T-cell (primary cell): ENCODE measurements around the gene STRN3. TPM values are rescaled to one million over a fixed set of nuclear protein-coding genes. Genes with fewer than 3 reads are reported as not detected.

ENCODE experiments used
- ATAC-seq, 4 experiments: fragments of 200-7000 bp in 3 of 4; fragments of 150-1000 bp in 1 of 4; cut with Tn5 transposase; replicated peaks in 1 of 4; 1 replicate in 3 of 4; 2 replicates in 1 of 4; pipeline ENCODE4 v1.10.0; 2021; ENCODE audit warnings: moderate library complexity in 3 of 4, mild to moderate bottlenecking in 2 of 4, moderate number of reproducible peaks in 1 of 4
- CTCF ChIA-PET, 2 donors: fragments of 300-600 bp; sonication (Branson Sonifier 250); formaldehyde crosslinking; loops; one replicate each; lab custom pipeline; 2022; ENCODE audit warnings: antibody characterized with exemption in 2 of 2; lab: Charles Lee
- POLR2A ChIA-PET, 2 donors: fragments of 300-600 bp; sonication (Branson Sonifier 250); formaldehyde crosslinking; loops; one replicate each; lab custom pipeline; 2022; ENCODE audit warnings: antibody characterized with exemption in 2 of 2; lab: Charles Lee
- DNase-seq, 35 experiments: peaks; one replicate each; pipeline versions ENCODE4 v3.0.0 to v3.0.0-alpha.2; 2013 to 2023
- H3K27ac ChIP-seq: one replicate; pipeline ENCODE4 v1.5.1; 2013; ENCODE audit warnings: low read length
- H3K27me3 ChIP-seq, 2 experiments: replicated peaks in 1 of 2; 1 replicate in 1 of 2; 2 replicates in 1 of 2; pipeline versions ENCODE4 v1.6.1 to v1.7.0; 2013; ENCODE audit warnings: low read length in 1 of 2, mixed read lengths in 1 of 2; ENCODE audit not compliant: control insufficient read depth in 2 of 2, insufficient read depth in 2 of 2; ENCODE audit errors: extremely low read depth in 1 of 2
- H3K36me3 ChIP-seq, 2 donors: 1 replicate in 1 of 2; 2 replicates in 1 of 2; pipeline versions ENCODE4 v1.6.1 to v1.7.0; 2013; ENCODE audit warnings: low read length in 1 of 2; ENCODE audit not compliant: control insufficient read depth in 2 of 2, insufficient read depth in 1 of 2; ENCODE audit errors: extremely low read depth in 1 of 2
- H3K4me1 ChIP-seq, 2 experiments: 1 replicate in 1 of 2; 2 replicates in 1 of 2; pipeline versions ENCODE4 v1.6.1 to v1.7.0; 2013; ENCODE audit warnings: low read length in 2 of 2, mixed read lengths in 1 of 2; ENCODE audit not compliant: insufficient read depth in 2 of 2, control insufficient read depth in 1 of 2; ENCODE audit errors: extremely low read depth in 1 of 2
- H3K4me3 ChIP-seq, 2 donors: 1 replicate in 1 of 2; 2 replicates in 1 of 2; pipeline versions ENCODE4 v1.5.1 to v1.7.0; 2013; ENCODE audit warnings: mild to moderate bottlenecking in 2 of 2, low read length in 1 of 2, moderate library complexity in 1 of 2; ENCODE audit not compliant: control insufficient read depth in 1 of 2; ENCODE audit errors: extremely low read depth in 1 of 2
- H3K9me3 ChIP-seq: 2 replicates; pipeline ENCODE4 v1.7.0; 2013
- H3K27ac Mint-ChIP-seq, 2 donors: one replicate each; pipeline ENCODE4 v1.8.0; 2020 to 2021; ENCODE audit warnings: mild to moderate bottlenecking in 2 of 2, mixed read lengths in 2 of 2
- H3K27me3 Mint-ChIP-seq, 2 donors: one replicate each; pipeline ENCODE4 v1.8.0; 2021 to 2022; ENCODE audit warnings: mixed read lengths in 2 of 2
- H3K36me3 Mint-ChIP-seq: one replicate; pipeline ENCODE4 v1.8.0; 2021; ENCODE audit warnings: mixed read lengths
- H3K4me1 Mint-ChIP-seq, 3 donors: one replicate each; pipeline ENCODE4 v1.8.0; 2020 to 2022; ENCODE audit warnings: mixed read lengths in 3 of 3, mild to moderate bottlenecking in 1 of 3
- H3K4me3 Mint-ChIP-seq, 3 donors: one replicate each; pipeline ENCODE4 v1.8.0; 2020 to 2022; ENCODE audit warnings: mild to moderate bottlenecking in 3 of 3, mixed read lengths in 3 of 3, moderate library complexity in 3 of 3
- H3K9me3 Mint-ChIP-seq, 3 donors: one replicate each; pipeline ENCODE4 v1.8.0; 2020 to 2022; ENCODE audit warnings: mixed read lengths in 3 of 3
- WGBS: methylation state at CpG from one replicate; pipeline ENCODE4 v1.1.5; 2013; ENCODE audit warnings: missing lambda C conversion rate; ENCODE audit not compliant: insufficient coverage; 5-methylcytosine and 5-hydroxymethylcytosine counted together
- total RNA-seq, 35 experiments: library from RNA in 6 of 35; stranded (reverse) in 6 of 35; fragments of 120-200 nt in 1 of 35; gene quantifications; one replicate each; pipeline versions ENCODE4 v1.2.1 to v1.2.4 and lab custom pipeline; 2013 to 2026

Gene STRN3
- total RNA-seq, 5 donors from 2014 or later (not counting 1 experiment from before 2014, with no cell fraction given): 18.4 to 31.4 (median 21.5) TPM

DNA sequence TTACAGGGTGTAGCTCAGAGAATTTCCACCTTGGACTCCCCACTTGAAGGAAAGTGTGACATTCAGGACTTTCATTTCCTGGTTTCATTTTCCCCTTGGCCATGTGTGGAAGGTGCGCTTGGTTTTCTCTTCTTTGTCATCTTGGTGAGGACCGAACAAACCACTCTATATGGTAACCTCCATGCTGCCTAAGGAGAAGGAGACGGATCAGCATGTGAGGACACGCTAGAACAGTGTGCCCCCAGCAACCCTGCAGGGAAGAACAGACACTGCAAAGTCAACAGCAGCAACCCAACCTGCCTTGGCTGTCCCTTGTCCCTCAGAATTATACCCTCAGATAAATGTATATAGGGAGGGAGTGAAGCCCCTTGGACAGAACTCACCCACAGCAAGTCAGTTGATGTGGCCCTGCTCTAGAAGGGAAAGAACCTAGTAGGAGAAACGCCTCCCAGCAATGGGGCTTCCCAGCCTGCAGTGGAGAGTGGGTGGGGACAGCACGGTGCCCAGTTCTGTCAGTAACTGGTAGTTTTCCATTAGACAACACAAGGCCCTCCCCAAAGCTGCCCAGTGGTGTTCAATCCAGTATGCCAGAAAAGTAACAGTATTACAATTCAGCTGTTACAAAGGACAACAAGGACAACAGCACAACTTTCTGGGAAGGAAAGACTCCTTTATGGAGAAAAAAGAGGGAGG lies 170.7 kb downstream of the STRN3 start:
- Mint-ChIP-seq H3K4me3 (no peak overlapping the region), H3K4me1 (no peaks in the 10 kb centered on the region), H3K36me3 (no peaks in the 10 kb centered on the region), H3K9me3 (no peaks in the 10 kb centered on the region), H3K27me3 (peaks cover 23 to 26% of the 10 kb centered on the region in 2 donors), H3K27ac (no peak overlapping the region)
- ATAC-seq: no peak
- POLR2A ChIA-PET: no interaction called here
- DNase-seq: no peak
- CTCF ChIA-PET: no interaction called here
- H3K4me3 ChIP-seq: no peak overlapping the region
- no peaks in the 10 kb centered on the region for H3K4me1 ChIP-seq
- WGBS: no CpG with 5 or more reads among the region's 6 CpGs
- H3K36me3 ChIP-seq: no peaks in the 10 kb centered on the region
- no peaks in the 10 kb centered on the region for H3K9me3 ChIP-seq
- H3K27ac ChIP-seq: no peak overlapping the region
- H3K27me3 ChIP-seq: peaks cover 0 to 4% of the 10 kb centered on the region in 2 experiments

DNA sequence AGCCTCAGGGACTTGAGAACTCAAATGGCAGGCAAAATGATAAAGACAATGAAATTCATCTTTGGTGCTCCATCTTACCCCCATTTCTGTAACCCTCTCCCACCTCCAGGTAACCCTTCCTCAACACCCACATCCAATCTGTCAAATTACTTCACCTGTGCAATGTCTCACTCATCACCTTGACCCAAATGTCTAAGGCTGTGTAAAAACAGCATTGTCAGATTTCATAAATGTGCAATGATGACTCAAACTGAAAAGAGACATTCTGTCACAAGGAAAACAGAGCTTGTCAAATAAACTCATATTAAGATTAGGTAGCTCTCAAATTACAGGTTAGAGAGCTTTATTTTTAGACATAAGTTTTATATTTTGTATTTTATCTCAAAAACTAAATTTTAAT lies 171.7 kb downstream of the STRN3 start:
- DNase-seq: no peak
- Histone ChIP-seq H3K4me3 (no peak overlapping the region), H3K27me3 (peaks cover 0 to 4% of the 10 kb centered on the region in 2 experiments), H3K36me3 (no peaks in the 10 kb centered on the region), H3K27ac (no peak overlapping the region), H3K9me3 (no peaks in the 10 kb centered on the region), H3K4me1 (no peaks in the 10 kb centered on the region)
- H3K4me3 Mint-ChIP-seq: no peak overlapping the region
- no peak for ATAC-seq
- POLR2A ChIA-PET: interaction anchor here (0.5 to 0.6 kb wide), 2 partner anchors 51 to 1737 kb away, joined by 3 to 4 read pairs; no protein-coding TSS in a partner anchor
- CTCF ChIA-PET: interaction anchor here in 1 of 2 donors (0.6 kb wide), 1 partner anchor 229 kb away, joined by 3 read pairs; no protein-coding TSS in a partner anchor
- H3K27me3 Mint-ChIP-seq: peaks cover 22 to 27% of the 10 kb centered on the region in 2 donors
- H3K36me3 Mint-ChIP-seq: no peaks in the 10 kb centered on the region
- H3K4me1 Mint-ChIP-seq: no peaks in the 10 kb centered on the region
- no peaks in the 10 kb centered on the region for H3K9me3 Mint-ChIP-seq
- no peak overlapping the region for H3K27ac Mint-ChIP-seq

DNA sequence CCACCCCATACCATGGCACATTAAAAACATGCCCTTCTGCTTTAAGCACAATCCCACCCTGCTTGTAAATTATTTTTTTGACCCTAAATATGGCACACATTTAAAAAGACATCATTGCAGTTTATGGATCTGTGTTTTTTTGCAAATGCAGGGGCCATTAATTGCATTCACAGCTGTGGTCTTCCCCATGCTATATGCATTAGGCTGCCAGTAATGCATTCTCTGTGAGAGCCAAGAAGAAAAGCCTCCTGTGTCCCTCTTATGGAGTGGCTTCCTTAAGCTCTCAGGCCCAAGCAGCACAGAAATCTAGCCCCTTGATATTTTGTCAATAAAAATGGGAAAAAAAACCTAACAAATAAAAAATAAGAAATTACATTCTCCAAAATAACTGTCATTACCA lies 172.2 kb downstream of the STRN3 start:
- DNase-seq (no peak), ATAC-seq (no peak)
- Histone ChIP-seq H3K27me3 (peaks cover 0 to 4% of the 10 kb centered on the region in 2 experiments), H3K4me1 (no peaks in the 10 kb centered on the region), H3K4me3 (no peak overlapping the region), H3K36me3 (no peaks in the 10 kb centered on the region), H3K27ac (no peak overlapping the region), H3K9me3 (no peaks in the 10 kb centered on the region)
- H3K4me3 Mint-ChIP-seq: no peak overlapping the region
- peaks cover 27 to 32% of the 10 kb centered on the region in 2 donors for H3K27me3 Mint-ChIP-seq
- H3K9me3 Mint-ChIP-seq: no peaks in the 10 kb centered on the region
- H3K36me3 Mint-ChIP-seq: no peaks in the 10 kb centered on the region
- ChIA-PET POLR2A (no interaction called here), CTCF (no interaction called here)
- no peak overlapping the region for H3K27ac Mint-ChIP-seq
- H3K4me1 Mint-ChIP-seq: no peaks in the 10 kb centered on the region

DNA sequence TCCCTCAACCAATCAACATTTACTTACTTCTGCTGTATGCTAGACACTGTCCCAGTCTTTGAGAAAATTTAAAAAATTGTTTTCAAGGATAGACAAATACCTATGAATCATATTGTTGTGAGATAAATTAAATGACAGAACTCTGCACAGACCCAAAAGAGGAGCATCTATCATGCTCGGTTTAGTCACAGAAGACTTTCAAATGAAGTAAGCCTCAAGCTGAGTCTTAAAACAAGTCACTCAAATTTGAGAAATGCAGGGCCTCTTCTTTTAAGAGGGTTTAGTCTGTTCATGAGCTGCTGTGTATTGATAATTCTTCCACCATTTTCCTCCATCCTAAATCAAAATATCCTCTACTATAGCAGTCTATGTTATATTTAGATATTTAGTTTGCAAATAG lies 176.2 kb downstream of the STRN3 start:
- Histone ChIP-seq H3K27ac (no peak overlapping the region), H3K36me3 (no peaks in the 10 kb centered on the region), H3K4me1 (no peaks in the 10 kb centered on the region), H3K27me3 (peaks cover 0 to 4% of the 10 kb centered on the region in 2 experiments), H3K4me3 (no peak overlapping the region), H3K9me3 (no peaks in the 10 kb centered on the region)
- H3K4me1 Mint-ChIP-seq: no peaks in the 10 kb centered on the region
- no peaks in the 10 kb centered on the region for H3K36me3 Mint-ChIP-seq
- no peak for ATAC-seq
- no peak overlapping the region for H3K27ac Mint-ChIP-seq
- H3K4me3 Mint-ChIP-seq: no peak overlapping the region
- ChIA-PET CTCF (interaction anchor here in 1 of 2 donors (0.6 kb wide), 1 partner anchor 9 kb away, joined by 3 read pairs; no protein-coding TSS in a partner anchor), POLR2A (no interaction called here)
- no peaks in the 10 kb centered on the region for H3K9me3 Mint-ChIP-seq
- WGBS: no CpG with 5 or more reads among the region's 1 CpG
- peaks cover 36% of the 10 kb centered on the region in 2 donors for H3K27me3 Mint-ChIP-seq
- no peak for DNase-seq

DNA sequence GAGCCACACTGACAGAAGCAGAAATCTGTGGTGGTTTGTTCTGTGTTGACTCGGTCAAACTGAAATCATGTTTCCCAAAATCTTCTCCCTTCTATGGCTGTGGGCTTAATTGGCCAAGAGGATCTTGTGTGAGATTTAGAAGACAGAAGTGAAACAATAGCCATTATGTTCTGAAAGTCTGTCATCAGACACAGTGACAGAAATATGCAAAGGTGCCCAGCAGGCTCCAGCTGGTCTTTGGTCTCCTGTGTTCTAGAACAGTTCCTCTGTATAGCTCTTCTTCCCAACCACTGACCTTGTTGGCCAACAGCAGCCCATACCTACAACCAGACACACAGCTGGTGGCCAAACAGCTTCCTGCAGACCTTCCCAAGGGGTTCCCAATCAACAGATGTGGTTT lies 176.8 kb downstream of the STRN3 start:
- no peaks in the 10 kb centered on the region for H3K9me3 Mint-ChIP-seq
- DNase-seq: no peak
- ATAC-seq: no peak
- H3K4me1 ChIP-seq: no peaks in the 10 kb centered on the region
- peak overlapping the region in 1 of 2 donors; percentile 7 for H3K27ac Mint-ChIP-seq
- no peaks in the 10 kb centered on the region for H3K4me1 Mint-ChIP-seq
- CTCF ChIA-PET: interaction anchor here in 1 of 2 donors (0.6 kb wide), 1 partner anchor 8 kb away, joined by 3 read pairs; no protein-coding TSS in a partner anchor
- no CpG with 5 or more reads among the region's 1 CpG for WGBS
- no peak overlapping the region for H3K4me3 ChIP-seq
- no peak overlapping the region for H3K27ac ChIP-seq
- H3K4me3 Mint-ChIP-seq: no peak overlapping the region
- H3K9me3 ChIP-seq: no peaks in the 10 kb centered on the region
- H3K27me3 ChIP-seq: peaks cover 0 to 4% of the 10 kb centered on the region in 2 experiments
- POLR2A ChIA-PET: no interaction called here
- H3K36me3 ChIP-seq: no peaks in the 10 kb centered on the region
- H3K36me3 Mint-ChIP-seq: no peaks in the 10 kb centered on the region
- H3K27me3 Mint-ChIP-seq: peaks cover 36% of the 10 kb centered on the region in 2 donors

DNA sequence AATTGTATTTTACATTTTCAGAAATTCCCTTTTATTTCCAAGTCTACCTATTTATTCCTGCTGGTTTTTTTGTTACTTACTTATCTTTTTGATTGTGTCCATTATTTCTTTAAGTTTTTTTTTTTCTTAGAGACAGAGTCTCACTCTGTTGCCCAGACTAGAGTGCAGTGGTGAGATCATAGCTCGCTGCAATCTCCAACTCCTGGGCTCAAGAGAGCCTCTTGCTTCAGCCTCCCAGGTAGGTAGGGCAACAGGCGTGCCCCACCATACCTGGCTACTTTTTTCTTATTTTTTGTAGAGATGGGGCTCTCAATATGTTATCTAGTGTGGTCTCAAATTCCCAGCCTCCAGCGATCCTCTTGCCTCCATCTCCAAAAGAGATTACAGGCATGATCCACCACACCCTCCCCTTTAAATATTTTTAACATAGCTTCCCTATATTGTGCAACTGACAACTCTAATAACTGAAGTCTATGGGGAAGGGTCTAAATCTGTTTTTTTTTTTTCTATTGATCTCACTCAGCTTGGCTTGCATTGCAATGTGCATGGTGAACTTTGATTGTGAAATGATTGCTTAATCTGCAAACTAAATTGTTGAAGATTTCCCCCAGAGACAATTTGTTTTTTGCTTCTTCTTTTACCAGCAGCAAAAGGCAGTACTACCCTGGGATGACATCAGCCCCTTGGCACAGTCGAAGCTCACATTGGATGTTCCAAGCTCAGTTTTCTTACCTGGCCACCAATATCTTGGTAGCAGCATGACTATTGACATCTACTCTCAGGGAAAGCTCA lies 177.5 kb downstream of the STRN3 start:
- POLR2A ChIA-PET: no interaction called here
- Mint-ChIP-seq H3K36me3 (no peaks in the 10 kb centered on the region), H3K4me3 (no peak overlapping the region), H3K9me3 (no peaks in the 10 kb centered on the region), H3K4me1 (no peaks in the 10 kb centered on the region), H3K27ac (no peak overlapping the region), H3K27me3 (peaks cover 38 to 39% of the 10 kb centered on the region in 2 donors)
- H3K4me1 ChIP-seq: no peaks in the 10 kb centered on the region
- WGBS: no CpG with 5 or more reads among the region's 4 CpGs
- CTCF ChIA-PET: no interaction called here
- H3K4me3 ChIP-seq: no peak overlapping the region
- H3K27me3 ChIP-seq: peaks cover 0 to 4% of the 10 kb centered on the region in 2 experiments
- no peak overlapping the region for H3K27ac ChIP-seq
- no peaks in the 10 kb centered on the region for H3K36me3 ChIP-seq
- no peaks in the 10 kb centered on the region for H3K9me3 ChIP-seq
- DNase-seq (no peak), ATAC-seq (no peak)
